HG02798 (cell line): ENCODE data around the gene CPLX1.

Experiments
- ATAC-seq: cut with Tn5 transposase; IDR thresholded peaks from one replicate; pipeline ENCODE4 v1.9.1; 2021; ENCODE audit warnings: mild to moderate bottlenecking; ENCODE audit not compliant: unreplicated experiment, poor library complexity

Gene CPLX1

GRCh38 chr4:794900-795725, 30.8 kb downstream of the CPLX1 start:
- no peak for ATAC-seq

GRCh38 chr4:793941-794621, 31.8 kb downstream of the CPLX1 start:
- ATAC-seq, result no peak

GRCh38 chr4:793093-793861, 32.7 kb downstream of the CPLX1 start:
- no peak for ATAC-seq

DNA sequence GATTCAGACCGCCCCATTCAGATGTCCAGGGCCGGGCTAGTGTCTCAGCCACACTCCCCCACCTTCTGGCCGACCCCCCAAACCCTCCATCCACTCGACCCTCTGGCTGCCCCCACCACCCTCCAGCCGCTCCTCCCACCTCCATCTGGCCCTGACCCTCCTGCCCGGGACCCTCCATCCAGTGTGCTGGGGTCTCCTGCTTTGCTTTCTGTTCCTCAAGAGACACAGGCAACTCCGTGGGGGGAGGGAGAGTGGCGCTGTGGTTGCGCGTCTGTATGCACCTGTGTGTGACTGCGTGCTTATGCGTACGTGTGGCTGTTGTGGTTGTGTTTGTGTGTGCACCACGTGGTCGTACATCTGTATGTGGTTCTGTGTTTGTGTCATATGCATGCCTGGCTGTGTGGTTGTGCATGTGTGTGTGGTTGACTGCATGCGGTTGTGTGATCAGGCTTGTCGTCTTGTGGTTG, 33.3 kb downstream of the CPLX1 start:
- ATAC-seq, result no peak

DNA sequence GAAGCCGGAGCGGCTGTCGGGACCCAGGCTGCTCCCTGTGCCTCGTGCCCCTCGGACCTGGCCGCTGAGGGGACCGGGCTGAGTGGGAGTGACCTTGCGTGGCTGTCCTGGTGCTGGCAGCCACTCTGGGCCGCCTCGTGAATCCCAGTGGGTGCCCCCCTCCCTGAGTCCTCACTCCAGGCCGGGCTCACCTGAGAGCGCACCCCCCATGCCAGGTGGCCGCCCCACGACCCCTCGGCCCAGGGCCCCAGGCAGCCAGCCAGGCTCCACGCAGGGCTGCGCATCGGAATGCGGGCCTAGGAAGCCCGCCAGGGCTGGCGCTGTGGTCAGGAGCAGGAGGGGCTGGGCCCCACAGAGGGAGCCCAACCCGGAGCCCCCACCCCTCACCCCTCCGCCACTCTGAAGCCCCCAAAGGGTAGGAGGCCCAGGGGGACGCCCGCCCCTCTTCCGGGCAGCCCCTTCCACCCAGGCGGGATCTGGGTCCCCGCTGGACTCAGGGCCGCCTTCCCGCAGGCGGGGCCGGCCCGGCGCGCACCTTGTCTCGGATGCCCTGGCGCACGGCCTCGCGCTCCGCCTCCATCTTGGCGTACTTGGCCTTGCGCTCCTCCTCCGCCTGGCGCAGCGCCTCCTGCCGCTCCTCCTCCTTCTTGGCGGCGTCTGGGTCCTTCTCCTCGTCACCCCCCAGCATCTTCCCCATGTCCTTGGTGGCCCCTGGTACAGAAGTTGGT, 33.9 kb downstream of the CPLX1 start:
- no peak for ATAC-seq

- ATAC-seq, result no peak
Measured at GRCh38 chr4:791252-791897, 34.6 kb downstream of the CPLX1 start.

DNA sequence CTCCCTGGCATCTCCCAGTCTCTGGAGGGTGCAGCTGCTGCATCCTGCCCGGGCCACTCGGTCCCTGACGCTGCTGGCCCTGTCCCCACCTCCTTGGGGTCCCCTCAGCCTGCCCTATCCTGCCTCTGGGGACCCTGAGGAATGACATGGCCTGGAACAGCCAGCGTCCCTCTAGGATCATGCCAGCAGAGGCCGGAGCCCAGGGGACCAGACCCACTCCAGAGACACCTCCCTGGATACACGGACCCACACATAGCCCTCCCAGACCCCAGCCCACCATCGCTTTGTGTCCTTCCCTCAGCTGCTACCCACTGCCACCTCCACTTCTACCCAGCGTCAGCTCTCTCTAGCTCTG, 35.5 kb downstream of the CPLX1 start:
- no peak for ATAC-seq

- ATAC-seq, result no peak
Measured at GRCh38 chr4:789571-790465, 36.1 kb downstream of the CPLX1 start.

DNA sequence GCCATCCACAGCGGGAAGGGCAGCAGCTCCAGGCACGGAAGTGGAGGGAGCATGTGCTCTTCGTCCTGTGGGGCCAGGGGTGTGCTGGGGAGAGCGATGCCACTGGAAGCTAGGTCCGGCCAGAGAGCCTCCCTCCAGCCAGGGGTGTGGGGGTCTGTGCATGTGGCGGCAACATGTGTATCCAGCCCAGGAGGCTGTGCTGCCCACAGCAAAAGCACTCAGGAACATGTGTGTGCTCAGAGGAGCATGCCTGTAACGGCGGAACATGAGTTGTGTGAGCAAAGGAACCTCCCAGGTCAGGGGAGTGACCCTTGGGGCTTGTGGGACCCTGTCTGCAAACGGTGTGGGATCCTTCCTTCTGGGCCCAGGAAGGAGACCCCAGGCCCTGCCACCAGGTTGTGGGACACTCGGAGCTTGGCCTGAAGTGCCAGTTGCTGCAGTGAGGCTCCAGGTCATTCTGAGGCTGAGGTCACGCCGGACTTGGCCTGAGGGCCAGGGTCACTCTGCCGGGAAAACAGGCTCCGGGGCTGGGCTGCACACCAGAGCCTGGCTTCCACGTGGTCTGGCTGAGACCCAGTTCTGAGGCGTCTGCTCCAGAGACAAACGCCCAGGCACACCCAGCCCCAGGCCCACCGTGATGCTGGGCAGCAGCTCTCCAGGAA, 37.2 kb downstream of the CPLX1 start:
- ATAC-seq, result no peak

GRCh38 chr4:788006-788635, 37.8 kb downstream of the CPLX1 start:
- ATAC-seq, result no peak

DNA sequence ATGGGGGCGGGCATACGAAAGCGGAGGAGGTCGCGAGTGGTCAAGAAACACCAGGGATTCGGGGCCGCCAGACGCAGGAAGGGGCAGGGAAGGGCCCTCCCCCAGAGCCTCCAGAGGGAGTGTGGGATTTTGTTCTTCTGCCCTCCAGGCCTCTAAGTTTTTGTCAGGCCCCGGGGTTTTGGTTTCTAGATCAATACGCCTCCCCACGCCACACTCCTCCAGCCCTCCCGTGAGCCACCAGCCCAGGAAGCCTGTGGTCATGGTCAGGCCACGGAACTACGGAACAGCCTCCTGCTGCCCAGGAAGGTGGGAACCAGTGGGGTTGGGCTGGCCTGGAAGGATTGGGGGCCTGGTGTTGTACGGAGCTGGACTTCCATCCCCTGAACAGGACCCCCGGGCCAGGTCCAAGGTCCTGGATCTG, 38.4 kb downstream of the CPLX1 start:
- no peak for ATAC-seq

DNA sequence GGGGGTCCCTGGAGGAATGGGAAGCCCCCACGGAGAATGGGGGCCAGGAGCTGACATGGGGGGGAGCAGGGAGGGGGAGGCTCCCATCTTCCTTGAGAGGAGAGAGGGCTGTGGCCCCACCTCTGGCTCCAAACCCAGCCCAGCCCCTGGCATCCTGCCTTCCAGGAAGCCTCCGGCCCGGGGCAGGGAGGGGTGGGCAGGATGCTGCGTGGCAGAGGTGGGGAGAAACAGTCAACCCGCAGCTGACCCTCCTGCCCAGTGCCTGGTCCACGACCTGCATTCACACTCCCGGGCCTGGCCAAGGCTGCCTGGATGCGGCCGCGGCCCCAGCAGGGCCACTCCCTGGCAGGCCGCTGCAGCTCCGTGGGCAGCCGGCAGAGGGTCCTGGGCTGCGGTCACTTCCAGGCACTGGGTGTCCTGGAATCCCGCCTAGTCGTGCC, 39.0 kb downstream of the CPLX1 start:
- ATAC-seq, result no peak

DNA sequence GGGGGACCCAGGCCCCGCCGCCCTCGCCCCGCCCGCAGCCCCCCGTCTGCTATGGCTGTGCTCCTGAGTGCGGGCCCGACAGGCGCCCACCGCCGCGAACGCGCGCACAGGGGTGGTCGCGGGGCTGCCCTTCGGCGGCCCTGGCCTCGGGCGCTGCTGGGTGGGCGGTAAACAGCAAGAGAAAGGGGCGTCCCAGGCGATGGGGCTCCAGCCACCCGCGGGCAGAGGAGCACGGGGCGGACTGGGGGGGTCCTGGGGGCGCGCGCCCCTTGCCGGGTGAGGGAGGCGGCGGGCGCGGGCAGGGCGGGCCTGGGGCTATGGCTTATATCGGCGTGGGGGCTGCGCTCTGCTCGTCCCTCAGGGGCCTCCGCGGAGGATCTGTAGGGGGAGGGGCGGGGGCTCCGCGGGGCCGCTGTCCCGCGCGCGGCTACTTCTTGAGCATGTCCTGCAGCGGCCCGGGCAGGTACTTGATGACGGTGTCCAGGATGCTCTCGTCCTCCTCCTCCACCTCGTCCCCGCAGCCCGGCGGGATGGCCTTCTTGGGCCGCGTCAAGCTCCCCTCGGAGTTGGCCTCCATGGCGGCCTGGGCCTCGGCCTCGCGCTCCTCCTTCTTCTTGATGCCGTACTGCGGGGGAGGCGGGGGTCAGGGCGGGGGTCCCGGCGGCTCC, 39.7 kb downstream of the CPLX1 start:
- no peak for ATAC-seq

GRCh38 chr4:785332-786073, 40.4 kb downstream of the CPLX1 start:
- ATAC-seq, result no peak

DNA sequence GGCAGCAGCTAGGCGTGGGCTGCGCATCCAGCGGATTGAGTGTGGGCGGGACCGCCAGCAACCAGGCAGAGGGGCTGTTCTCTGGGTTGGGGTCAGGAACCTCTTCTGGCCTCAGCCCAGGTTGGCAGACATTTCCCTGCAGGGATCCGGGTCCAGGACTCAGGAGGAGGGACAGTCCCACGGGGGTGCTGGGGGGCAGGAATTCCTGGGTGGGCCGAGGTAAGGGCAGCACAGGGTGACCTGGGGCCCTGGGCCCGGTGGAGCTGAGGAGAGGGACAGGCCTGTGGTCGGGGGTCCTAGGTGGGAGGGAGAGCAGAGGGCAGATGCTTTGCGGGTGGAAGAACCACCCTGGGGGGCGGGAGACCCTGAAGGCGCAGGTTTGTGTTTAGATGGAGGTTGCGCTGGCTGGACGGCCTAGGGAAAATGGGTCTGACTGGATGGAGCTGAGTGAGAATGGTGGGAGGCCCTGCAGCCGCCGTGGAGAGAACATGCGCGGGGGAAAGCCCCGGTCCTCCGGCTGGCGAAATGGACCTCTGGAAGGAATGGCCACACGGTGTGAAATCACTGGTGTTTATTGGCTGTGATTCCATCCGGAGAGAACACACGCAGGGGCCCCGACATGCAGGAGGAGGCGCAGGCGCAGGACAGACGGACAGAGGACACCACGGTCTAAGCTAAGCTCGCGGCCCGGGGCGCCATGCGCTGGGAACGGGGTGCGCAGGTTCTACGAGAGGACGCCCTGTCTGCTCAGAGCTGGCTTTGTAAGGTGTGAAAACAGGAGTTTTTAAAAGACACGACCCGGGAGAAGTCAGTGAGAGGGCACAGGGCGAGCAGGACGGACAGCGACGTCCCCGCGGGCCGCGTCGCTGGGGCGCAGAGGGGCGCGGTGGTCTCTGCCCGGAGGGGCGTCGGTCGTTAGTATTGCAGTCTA, 41.3 kb downstream of the CPLX1 start:
- no peak for ATAC-seq
